MM.1S (cell line): ENCODE measurements around the gene RASSF4.

Source experiments
- EZH2 ChIP-seq: fragments of 300-600 bp; sonication (generic); optimal IDR thresholded peaks from 2 replicates; pipeline ENCODE3; 2017; ENCODE audit warnings: low read depth, mild to moderate bottlenecking, antibody characterized with exemption, low read length, mixed read lengths
- TF ChIP-seq, protein P1 (sequence below): fragments of 300-600 bp; sonication (generic); IDR thresholded peaks from 2 replicates; pipeline ENCODE4 v1.5.1; 2016; ENCODE audit warnings: antibody characterized with exemption, low read length, mixed read lengths

DNA sequence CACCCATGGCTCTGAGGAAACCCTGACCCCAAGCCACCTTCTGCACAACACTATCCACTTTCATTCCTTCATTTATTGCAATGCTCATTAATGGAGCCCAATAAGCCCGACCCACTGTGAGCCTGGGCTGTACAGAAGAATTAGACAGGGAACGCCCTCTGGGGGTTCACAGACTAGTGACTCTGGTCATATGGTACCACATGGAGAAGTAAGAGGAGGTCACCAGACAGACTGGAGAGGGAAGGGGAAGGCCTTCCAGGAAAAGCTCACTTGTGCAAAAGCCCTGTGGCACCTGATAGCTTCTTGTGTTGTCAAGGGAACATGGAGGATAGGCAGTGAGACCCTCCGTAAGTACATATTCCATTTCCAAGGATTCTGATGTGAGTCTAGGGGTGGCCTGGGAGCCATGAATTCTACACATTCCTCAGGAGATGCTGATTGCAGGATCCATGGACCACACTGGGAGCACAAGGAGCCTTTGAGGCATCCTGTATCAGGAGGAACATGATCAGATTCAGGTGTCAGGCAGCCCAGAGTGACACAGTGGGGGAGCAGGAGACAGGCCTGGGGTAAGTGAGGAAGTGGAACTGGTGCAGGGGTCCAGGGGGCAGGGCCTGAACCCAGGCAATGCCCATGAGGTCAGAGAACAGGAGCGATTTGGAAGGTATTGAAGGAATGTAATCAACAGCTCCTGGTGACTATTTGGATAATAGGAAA is 28.5 kb upstream of the RASSF4 start:
- TF ChIP-seq, protein P1, sequence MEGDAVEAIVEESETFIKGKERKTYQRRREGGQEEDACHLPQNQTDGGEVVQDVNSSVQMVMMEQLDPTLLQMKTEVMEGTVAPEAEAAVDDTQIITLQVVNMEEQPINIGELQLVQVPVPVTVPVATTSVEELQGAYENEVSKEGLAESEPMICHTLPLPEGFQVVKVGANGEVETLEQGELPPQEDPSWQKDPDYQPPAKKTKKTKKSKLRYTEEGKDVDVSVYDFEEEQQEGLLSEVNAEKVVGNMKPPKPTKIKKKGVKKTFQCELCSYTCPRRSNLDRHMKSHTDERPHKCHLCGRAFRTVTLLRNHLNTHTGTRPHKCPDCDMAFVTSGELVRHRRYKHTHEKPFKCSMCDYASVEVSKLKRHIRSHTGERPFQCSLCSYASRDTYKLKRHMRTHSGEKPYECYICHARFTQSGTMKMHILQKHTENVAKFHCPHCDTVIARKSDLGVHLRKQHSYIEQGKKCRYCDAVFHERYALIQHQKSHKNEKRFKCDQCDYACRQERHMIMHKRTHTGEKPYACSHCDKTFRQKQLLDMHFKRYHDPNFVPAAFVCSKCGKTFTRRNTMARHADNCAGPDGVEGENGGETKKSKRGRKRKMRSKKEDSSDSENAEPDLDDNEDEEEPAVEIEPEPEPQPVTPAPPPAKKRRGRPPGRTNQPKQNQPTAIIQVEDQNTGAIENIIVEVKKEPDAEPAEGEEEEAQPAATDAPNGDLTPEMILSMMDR, result no peak
- TF ChIP-seq EZH2, result no peak
